ENCODE measurements around the gene NLRC5. TPM values are rescaled to one million over a fixed set of nuclear protein-coding genes. Genes with fewer than 3 reads are reported as not detected.
"Not testable (repeated sequence)": the region's sequence is repeated elsewhere in the genome, so short reads cannot be mapped to it uniquely, and the experiment has no call there.

The NLRC5 gene
- polyA plus RNA-seq, 12 donors = 3.1 to 11.0 (median 4.8) TPM; not detected in 1

DNA sequence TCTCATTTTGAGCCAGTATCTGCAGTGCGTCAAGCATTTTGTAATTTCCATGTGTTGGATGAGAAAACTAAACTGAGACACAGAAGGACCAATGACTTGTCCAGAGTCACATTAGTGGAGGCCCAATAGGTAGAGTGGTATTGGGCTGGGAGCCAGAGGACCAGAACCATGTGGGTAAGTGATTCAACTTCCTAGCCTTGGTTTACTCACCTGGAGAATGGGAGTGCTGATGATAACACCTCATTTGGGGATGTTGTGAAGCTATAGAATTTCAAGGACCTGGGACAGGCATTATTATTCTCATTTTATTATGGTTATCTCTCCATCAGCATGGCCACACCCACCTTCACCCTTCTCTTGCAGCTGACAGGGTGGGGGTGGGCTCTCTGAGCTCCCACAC lies 111.1 kb downstream of the NLRC5 start:
- no peak for DNase-seq

DNA sequence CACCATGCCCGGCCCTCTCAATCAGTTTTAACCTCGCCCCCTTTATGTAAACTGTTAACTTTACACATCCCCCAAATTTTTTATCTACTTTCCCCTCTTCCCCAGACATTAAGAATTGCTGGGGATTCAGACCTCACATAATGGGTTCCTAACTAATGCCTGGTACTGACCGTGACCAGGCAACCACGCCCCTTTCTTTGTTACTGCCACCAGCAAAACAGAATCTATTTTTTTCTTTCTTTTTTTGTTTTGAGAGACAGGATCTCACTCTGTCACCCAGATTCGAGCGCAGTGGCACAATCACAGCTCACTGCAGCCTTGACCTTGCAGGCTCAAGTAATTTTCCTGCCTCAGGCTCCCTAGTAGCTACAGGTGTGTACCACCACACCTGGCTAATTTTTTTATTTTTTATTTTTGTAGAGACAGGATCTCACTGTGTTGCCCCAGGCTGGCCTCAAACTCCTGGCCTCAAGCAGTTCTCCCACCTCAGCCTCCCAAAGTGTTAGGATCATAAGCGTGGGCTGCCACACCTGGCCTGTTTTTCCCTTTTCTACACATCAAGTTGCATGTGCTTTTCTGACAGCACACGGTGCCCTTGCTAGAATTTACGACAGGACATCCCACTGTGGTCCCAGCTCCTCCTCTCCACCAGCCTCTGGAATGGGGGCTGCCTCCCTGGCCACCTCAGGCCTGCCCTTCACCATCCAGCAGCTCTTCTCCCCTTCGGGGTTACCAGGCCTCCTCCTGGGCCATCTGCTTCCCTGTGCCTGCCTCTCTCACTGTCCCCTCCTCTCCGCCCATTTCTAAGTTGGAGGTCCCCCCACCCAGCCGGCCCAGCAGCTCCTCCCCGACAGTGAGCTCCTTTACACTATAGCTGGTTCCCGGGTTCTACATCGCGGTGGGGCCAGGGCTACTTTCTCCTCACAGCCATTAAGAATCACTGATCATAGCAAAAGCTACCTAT lies 113.8 kb downstream of the NLRC5 start:
- no peak for DNase-seq

DNA sequence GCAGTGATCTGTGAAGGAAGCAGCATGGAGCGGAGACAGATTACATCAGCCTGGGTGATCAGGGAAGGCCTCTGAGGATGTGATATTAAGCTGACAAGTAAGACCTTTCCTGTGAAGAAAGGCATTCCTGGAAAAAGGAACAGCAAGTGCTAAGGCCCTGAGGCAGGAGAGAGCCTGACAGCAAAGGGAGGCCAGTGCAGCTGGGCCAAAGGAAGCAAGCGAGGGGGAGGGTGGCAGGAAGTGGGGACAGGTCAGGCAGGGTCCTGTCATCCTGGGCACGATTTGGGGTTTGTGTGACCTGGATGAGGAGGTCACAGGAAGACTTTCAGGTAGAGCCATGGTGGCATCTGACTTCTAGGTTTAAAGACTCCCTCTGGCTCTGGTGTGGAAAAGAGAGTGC lies 115.3 kb downstream of the NLRC5 start:
- DNase-seq = no peak

DNA sequence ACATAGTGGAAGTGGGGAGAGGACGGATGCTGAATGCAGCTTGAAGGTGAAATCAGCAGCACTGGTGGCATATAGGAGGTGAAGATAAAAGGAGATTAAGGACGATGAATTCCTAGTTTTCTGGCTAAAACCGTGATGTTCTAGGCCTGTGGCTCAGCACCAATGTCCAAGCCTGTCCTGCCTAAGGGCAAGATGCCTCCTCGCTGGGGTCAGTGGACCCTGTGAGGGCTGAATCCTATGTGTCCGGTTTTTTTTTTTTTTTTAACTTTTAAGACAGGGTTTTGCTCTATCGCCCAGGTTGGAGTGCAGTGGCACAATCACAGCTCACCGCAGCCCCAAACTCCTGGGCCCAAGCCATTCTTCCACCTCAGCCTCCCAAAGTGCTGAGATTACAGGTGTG lies 115.8 kb downstream of the NLRC5 start:
- DNase-seq = no peak

DNA sequence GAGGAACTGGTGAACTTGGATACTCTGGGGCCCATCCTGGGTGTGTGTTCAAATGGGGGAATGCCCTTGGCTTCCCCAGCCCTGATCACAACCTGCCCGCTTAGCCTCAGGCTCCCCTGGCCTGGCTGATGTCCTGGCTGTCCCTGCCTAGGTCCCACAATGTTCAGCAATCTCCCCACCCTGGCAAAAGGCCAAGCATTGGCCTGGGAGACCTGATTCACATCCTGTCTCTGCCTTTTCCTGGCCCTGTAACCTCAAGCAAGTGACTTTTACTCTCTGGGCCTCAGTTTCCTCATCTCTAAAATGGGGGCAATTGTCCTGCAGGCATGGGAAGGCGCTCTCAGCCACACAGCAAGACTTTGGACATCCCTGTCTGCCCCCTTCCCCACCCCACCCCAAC lies 117.4 kb downstream of the NLRC5 start:
- no peak for DNase-seq

DNA sequence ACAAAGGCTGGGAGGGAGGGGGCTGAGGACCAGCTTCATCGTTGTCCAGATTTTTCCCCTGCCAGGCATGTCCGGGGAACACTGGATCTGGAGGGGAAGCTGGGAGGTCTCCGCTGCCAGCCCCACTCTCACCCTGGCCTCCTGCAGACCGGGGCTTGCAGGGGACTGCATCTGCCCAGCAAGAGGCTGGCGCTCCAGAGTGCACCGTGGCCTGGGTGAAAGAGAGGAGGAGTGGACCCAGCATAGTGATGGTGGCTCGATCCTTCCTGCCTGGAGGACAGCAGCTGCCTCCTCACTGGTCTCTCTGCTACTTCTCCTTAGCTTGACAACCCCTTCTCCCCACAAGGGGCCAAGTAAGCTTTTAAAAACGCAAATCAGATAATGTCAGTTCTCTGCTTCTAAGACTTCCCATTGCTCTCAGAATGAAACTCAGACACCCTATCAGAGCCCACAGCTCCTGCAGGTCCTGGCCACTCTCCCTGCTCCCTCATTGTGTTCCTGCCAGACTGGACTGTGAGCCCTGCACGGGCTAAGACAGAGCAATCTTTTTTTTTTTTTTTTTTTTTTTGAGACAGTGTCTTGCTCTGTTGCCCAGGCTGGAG lies 118.1 kb downstream of the NLRC5 start:
- no peak for DNase-seq

DNA sequence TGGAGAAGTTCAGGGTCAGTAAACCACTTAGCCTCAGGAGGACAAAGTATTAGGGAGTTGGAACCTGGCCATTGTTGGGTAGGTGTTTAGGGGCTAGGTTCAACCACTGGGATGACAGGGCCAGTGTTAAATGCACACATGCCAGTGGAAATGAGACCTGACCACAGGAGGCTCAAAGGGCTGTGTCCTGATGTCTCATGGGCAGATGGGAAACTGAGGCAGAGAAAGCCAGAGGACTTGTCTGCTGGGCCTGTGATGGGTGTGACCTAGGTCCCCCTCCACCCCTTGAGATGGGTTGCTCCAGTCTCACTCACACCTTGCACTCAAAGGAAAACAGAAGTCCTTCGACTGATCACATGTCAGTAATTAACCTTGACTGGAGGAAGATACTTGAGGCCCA lies 119.1 kb downstream of the NLRC5 start:
- DNase-seq = no peak

DNA sequence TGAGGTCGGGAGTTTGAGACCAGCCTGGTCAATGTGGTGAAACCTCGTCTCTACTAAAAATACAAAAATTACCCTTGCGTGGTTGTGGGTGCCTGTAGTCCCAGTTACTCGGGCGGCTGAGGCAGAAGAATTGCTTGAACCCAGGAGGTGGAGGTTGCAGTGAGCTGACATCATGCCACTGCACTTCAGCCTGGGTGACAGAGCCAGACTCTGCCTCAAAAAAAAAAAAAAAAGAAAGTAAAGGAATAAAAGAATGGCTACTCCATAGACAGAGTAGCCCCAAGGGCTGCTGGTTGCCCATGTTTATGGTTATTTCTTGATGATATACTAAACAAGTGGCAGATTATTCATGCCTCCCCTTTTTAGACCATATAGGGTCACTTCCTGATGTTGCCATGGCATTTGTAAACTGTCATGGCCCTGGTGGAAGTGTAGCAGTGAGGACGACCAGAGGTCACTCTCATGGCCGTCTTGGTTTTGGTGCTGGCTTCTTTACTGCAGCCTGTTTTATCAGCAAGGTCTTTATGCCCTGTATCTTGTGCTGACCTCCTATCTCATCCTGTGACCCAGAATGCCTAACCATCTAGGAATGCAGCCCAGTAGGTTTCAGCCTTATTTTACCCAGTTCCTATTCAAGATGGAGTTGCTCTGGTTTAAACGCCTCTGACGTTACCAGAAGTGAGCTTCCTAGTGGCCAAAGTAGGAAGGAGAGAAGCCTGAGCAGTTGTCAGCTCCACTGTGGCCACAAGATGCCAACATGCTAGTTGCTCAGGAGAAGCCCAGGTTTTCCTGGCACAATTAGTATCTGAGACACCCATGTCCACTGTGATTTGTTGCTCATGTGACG lies 120.1 kb downstream of the NLRC5 start:
- not testable (repeated sequence) for DNase-seq

DNA sequence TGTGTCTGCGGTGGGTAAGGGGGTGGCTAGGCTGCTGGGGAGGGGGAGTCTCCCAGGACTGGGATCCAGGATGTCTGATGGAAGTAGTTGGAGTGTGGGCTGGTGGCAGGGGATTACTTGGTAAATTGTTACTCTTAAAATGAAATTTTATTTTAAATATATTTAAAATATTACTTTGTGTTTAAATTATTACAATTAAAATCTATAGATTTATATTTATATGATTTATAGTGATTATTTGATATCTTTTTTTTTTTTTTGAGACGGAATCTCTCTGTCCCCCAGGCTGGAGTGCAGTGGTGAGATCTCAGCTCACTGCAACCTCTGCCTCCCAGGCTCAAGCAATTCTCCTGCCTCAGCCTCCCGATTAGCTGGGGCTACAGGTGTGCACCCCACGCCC lies 121.6 kb downstream of the NLRC5 start:
- no peak for DNase-seq

DNA sequence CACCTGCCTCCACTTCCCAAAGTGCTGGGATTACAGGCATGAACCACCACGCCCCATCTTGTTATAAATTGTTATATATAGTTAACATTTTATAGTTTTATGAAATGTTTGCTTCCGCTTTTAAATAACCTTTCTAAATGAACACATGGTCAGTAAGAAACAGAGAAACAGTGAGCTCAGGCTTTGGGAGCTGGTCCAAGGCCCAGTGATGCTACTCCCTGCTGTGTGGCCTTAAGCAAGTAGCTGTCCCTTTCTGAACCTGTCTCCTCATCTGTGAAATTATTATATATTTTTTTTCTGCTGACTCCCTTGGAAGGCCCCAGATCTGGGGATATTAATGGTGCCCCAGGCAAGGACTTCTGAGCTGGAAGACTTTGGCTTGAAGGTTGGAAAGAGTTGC lies 122.1 kb downstream of the NLRC5 start:
- DNase-seq = no peak

DNA sequence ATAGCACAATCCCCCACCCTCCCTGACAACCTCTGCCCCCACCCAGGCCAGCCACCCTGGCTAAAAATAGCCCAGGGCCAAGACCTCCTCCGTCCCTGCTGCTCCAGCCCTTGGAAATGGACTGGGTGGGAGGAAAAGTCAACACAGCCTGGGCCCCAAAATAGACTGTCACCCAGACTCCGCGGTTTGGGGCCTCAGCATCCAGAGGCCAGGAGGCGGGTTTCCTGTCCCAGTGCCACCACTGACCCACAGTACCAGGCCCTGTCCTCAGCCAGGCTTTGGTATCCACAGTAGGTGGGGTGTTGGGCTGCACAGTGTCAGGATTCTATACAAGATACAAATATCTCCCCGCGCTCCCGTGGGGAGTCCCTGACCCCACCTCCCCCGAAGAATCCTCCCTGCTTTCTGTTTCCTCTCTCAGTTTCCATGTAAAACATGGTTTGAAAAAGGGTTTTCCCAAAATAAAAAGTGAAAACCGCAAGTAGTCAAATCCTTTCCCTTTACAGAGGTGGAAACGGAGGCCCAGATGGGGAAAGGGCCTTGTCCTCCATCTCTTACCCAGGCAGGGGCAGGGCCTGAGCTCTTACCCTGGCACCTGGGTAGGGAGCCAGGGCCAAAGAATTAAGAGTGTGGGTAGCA lies 123.2 kb downstream of the NLRC5 start:
- DNase-seq = no peak

DNA sequence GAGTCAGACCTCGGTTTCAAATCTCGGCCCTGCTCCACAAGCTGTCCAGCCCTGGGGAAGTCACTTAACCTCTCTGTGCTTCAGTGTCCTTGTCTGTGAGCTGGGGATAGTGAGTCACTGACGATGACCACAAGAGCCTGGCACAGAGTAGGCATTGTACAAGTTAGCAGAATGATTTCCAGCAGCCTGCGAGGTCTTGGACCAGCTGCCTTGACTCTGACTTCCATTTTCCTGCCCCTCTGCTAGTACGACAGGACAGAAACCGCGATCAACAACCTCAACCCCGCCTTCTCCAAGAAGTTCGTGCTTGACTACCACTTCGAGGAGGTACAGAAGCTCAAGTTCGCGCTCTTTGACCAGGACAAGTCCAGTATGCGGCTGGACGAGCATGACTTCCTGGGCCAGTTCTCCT lies 123.7 kb downstream of the NLRC5 start:
- DNase-seq = no peak

DNA sequence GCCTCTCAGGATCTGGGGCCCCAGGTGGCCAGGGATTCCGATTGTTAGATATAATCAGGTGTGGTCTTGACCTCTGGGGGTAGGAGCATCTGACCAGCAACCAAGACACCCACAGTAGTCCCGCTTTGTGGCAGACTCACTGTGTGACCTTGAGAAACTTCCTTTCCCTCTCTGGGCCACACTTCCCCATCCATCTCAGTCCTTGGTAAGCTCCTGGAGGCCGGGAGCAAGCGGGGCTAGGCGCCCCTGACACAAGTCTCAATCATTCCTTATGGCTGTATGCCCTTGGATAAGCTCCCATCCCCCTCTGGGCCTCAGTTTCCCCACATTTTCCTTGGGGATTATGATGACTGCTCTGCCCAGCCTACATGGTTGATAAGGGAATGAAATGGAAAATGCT lies 124.3 kb downstream of the NLRC5 start:
- no peak for DNase-seq

DNA sequence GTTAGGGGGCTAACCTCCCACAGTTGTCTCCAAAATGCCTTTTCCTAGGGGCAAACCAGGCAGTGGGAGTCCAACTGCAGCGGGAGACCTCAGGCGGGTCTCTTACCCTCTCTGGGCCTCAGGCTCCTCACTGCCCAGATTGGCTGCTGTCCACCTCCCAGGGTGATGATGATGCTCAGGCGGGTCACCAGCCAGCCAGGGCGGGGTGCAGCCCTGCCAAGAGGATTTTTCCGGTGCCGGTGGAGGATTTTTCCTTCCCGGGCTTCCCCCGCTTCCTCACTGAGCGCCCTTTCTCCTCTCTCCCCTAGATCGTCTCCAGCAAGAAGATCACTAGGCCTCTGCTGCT lies 125.8 kb downstream of the NLRC5 start:
- DNase-seq = no peak

DNA sequence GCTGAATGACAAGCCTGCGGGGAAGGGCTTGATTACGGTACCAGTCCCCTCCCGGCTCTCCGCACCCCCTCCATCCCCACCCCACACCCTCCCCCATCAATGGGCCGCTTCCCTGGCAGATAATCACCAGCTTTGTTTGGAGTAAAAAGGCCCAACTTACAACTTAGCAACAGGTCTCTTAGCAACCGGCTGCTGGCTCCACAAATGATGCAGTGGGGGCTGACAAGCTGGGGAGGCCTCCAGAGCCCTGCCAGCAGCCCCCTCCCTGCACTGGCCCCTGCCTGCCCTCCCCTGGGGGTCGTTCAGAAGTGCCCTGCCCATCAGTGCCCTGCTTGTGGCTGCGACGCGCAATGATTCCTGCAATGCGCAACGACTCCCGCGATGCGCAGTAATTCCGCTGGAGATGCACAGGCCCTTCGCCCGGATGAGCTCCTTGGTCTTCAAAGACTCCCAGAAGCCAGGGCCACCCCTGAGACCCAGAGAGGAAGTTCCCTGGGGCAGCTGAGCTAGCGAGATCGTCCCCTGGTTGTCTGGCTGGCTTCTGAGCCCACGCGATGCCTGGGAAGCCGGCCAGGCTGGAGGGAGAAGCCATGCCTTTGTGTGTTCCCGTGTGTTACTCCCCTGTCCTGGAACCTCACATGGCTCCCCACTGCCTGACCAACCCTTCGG lies 126.3 kb downstream of the NLRC5 start:
- DNase-seq = peak; percentile 49

DNA sequence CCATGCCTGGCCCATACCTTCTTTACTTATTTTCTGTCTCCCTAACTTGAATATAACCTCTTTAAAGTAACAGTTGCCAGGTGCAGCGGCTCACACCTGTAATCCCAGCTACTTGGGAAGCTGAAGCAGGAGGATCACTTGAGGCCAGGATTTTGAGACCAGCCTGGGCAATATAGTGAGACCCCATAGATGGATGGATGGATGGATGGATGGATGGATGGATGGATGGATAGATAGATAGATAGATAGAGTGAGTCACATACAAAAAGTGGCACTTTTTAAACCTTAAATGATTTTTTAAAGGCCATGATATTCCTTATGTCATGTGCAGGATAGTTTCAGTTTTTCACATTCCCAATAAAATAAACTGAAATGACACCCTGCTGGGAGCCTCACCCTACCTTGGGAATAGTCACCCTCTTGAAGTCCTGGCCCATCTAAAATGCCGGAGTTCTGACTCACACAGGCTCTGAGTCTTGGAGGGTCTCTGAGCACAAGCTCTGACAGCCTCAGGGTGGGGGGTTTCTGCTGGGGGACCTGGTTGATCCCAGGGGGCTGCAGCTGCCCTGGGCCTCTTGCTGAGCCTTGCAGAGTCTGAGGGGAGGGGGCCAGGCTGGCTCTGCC lies 129.2 kb downstream of the NLRC5 start:
- DNase-seq = no peak

DNA sequence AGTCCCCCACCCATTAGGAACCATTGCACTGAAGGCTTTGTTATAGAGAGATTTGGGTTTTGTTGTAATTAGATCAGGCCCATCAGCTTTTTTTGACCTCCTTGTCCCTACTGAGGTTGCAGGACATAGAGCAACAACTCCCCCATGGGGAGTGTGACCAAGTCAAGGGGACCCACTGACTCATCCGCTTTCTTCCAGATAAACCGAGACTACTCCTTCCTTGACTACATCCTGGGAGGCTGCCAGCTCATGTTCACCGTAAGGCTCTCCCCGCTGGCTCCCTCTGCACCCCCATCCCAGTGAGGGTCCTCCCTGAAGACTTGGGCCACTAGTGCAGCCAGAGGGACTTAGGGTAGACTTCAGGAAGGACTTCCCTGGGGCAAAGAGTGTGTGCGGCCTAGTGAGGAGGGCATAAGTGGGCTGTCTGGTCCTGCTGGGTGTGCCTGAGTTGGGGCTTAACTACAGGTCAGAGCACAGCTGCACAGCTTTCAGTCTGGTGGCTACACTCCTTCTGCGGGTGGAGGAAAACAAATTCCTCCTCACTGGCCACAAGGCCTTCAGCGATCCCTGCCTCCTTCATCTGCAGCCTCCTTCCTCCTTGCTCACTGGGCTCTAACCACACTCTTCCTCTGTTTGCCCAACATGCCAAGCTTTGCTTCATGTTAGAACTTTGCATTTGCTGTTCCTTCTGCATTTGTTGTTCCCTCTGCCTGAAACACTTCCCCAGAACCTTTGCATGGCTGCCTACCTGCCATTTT lies 134.0 kb downstream of the NLRC5 start:
- DNase-seq = no peak

DNA sequence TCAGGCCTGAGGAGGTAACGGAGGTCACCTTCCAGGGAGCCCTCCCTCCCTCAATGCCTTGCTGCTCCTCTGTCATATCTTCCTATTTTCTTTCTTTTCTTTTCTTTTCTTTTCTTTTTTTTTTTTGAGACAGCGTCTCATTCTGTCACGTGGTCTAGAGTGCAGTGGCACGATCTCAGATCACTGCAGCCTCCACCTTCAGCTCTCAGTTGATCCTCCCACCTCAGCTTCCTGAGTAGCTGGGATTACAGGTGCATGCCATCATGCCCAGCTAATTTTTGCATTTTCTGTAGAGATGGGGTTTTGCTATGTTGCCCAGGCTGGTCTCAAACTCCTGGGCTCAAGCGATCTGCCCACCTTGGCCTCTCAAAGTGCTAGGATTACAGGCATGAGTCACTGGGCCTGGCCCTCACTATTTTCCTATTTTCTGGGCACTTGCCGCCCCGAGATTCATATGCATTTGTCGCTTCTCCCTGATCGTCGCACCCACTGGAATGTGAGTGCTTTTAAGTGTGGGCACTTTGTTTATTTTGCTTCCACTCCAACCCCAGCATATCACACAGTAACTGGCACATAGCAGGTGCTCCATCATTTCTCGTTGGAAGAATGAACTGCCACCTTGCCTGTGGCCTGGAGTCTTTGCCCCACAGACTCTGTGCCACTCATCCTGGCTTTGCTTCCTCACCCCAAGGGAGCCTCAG lies 134.8 kb downstream of the NLRC5 start:
- no peak for DNase-seq

DNA sequence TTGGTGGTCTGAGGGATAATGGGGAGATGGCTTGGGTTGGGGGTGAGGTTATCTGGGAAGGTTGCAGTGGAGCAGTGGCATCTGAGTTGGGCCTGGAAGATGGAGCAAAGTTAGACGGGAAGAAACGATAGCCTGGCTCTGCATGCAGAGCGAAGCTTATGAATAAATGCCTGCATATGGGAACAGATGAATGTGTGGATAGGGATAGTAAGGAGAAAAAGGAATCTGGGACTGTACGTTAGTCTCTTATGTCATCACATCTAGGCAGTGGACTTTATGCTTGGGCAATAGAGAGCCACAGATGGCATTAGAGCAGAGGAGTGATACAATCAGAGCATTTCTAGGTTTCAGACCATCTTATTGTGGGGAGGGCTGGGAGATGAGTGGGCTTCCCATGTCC lies 136.0 kb downstream of the NLRC5 start:
- no peak for DNase-seq

DNA sequence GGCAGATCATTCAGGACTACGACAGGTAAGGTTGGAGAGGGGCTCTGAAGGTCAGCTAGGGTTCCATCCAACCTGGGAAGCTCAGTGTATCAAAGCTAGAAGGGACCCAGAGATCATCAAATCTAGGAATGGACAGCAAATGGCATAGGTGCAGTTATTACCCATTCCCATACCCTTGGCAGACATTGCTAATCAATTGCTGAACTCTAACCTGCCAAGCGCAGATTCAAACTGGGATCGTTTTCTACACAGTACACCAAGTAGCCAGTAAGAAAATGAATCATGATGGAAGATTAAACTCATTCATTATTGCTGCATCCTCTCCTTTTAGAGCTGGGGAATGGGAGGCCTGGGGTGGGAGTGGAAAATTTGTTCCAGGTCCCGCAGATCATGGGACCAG lies 136.6 kb downstream of the NLRC5 start:
- no peak for DNase-seq

Measured in muscle of arm (tissue), 12 donors.